GM12872 (cell line): Measurements from ENCODE around the gene PPP1R9B.
A peak's percentile ranks its signal among the peaks of the same experiment; 100 is the strongest.

Source experiments
- CTCF ChIP-seq: IDR thresholded peaks from 3 replicates; pipeline ENCODE4 v1.5.1; 2011; ENCODE audit warnings: low read depth, mild to moderate bottlenecking, low read length, moderate library complexity; ENCODE audit not compliant: insufficient read depth

PPP1R9B gene

GRCh38 chr17:50149091-50149416 lies 1.4 kb downstream of the PPP1R9B start:
- no peak for TF ChIP-seq CTCF

GRCh38 chr17:50148226-50149090 lies 2.0 kb downstream of the PPP1R9B start:
- TF ChIP-seq CTCF, result no peak

- no peak for TF ChIP-seq CTCF
Measured at GRCh38 chr17:50147841-50148225, 2.6 kb downstream of the PPP1R9B start.

- TF ChIP-seq CTCF, result no peak
Measured at GRCh38 chr17:50146927-50147665, 3.4 kb downstream of the PPP1R9B start.

GRCh38 chr17:50146230-50146926 lies 4.1 kb downstream of the PPP1R9B start:
- TF ChIP-seq CTCF, result peak; percentile 51; the same call in 2 of the 3 replicates

GRCh38 chr17:50145532-50146229 lies 4.8 kb downstream of the PPP1R9B start:
- no peak for TF ChIP-seq CTCF

GRCh38 chr17:50144845-50145531 lies 5.5 kb downstream of the PPP1R9B start:
- no peak for TF ChIP-seq CTCF
